OCI-LY7 (cell line): ENCODE data around the gene RNF20. TPM values are rescaled to one million over a fixed set of nuclear protein-coding genes. Genes with fewer than 3 reads are reported as not detected.

Experiments used
- Bru-seq: library from RNA; stranded (reverse); fragments of 400-500 nt; gene quantifications from one replicate; lab custom pipeline; 2021; lab: Mats Ljungman, UMichigan
- BruChase-seq, 2 experiments: library from RNA; stranded (reverse); fragments of 400-500 nt; gene quantifications; one replicate each; lab custom pipeline; 2021; lab: Mats Ljungman, UMichigan
- BruUV-seq: library from RNA; stranded (reverse); fragments of 400-500 nt; replicated peaks from 2 replicates; lab custom pipeline; 2021; lab: Mats Ljungman, UMichigan
- CTCF ChIA-PET: fragments of 300-600 bp; sonication (Branson Sonifier 250); formaldehyde crosslinking; loops from one replicate; lab custom pipeline; 2022; ENCODE audit warnings: antibody characterized with exemption; ENCODE audit not compliant: unreplicated experiment; lab: Charles Lee
- POLR2A ChIA-PET: fragments of 300-600 bp; sonication (Branson Sonifier 250); formaldehyde crosslinking; loops from one replicate; lab custom pipeline; 2022; ENCODE audit warnings: antibody characterized with exemption; lab: Charles Lee
- DNase-seq: peaks from one replicate; pipeline ENCODE4 v3.0.0-alpha.2; 2015; ENCODE audit warnings: low spot score
- H2AFZ ChIP-seq: fragments of 200-600 bp; sonication (generic), shearing (Covaris generic); 2 replicates; pipeline ENCODE4 v1.6.1; 2014; ENCODE audit warnings: mild to moderate bottlenecking, antibody characterized with exemption, low read length, moderate library complexity
- H3K27ac ChIP-seq: fragments of 200-600 bp; sonication (generic); 2 replicates; pipeline ENCODE4 v1.5.1; 2014; ENCODE audit warnings: mixed run types, low read depth, mild to moderate bottlenecking, moderate library complexity, low read length, inconsistent platforms; ENCODE audit not compliant: poor library complexity, severe bottlenecking
- H3K36me3 ChIP-seq: fragments of 200-600 bp; sonication (generic); 2 replicates; pipeline ENCODE4 v1.6.1; 2014; ENCODE audit warnings: mild to moderate bottlenecking, antibody characterized with exemption, low read length, moderate library complexity, mixed read lengths; ENCODE audit not compliant: insufficient read depth
- H3K4me1 ChIP-seq: fragments of 200-600 bp; sonication (generic); 2 replicates; pipeline ENCODE4 v1.5.1; 2014; ENCODE audit warnings: mild to moderate bottlenecking, low read length; ENCODE audit not compliant: insufficient read depth, poor library complexity, severe bottlenecking
- H3K4me2 ChIP-seq: fragments of 200-600 bp; sonication (generic); 2 replicates; pipeline ENCODE4 v1.6.1; 2014; ENCODE audit warnings: mild to moderate bottlenecking, low read length
- H3K4me3 ChIP-seq: fragments of 200-600 bp; sonication (generic); 2 replicates; pipeline ENCODE4 v1.5.1; 2014; ENCODE audit warnings: mild to moderate bottlenecking, low read depth, low read length; ENCODE audit not compliant: poor library complexity, severe bottlenecking
- H3K79me2 ChIP-seq: fragments of 200-600 bp; sonication (generic); 2 replicates; pipeline ENCODE4 v1.6.1; 2016; ENCODE audit warnings: low read depth, mild to moderate bottlenecking, low read length, moderate library complexity, mixed read lengths; ENCODE audit not compliant: insufficient read depth
- H3K9me2 ChIP-seq: fragments of 200-600 bp; sonication (generic); 2 replicates; pipeline ENCODE4 v1.6.1; 2016; ENCODE audit warnings: mild to moderate bottlenecking, low read length, mixed read lengths; ENCODE audit not compliant: insufficient read depth
- H3K9me3 ChIP-seq: fragments of 200-600 bp; sonication (generic); 2 replicates; pipeline ENCODE4 v1.6.1; 2014; ENCODE audit warnings: mild to moderate bottlenecking, mixed run types, low read length, mixed read lengths
- H4K20me1 ChIP-seq: fragments of 200-600 bp; sonication (generic); 2 replicates; pipeline ENCODE4 v1.6.1; 2014; ENCODE audit warnings: mild to moderate bottlenecking, antibody characterized with exemption, low read length, moderate library complexity, mixed read lengths; ENCODE audit not compliant: insufficient read depth
- CTCF ChIP-seq: fragments of 200-600 bp; sonication (generic); conservative IDR thresholded peaks from 2 replicates; pipeline ENCODE4 v1.5.1; 2014; ENCODE audit warnings: mild to moderate bottlenecking, antibody characterized with exemption, low read length, moderate library complexity, mixed read lengths
- EZH2phosphoT487 ChIP-seq: fragments of 200-600 bp; sonication (generic); IDR thresholded peaks from 2 replicates; pipeline ENCODE4 v1.6.1; 2018; ENCODE audit warnings: low read depth, borderline replicate concordance, mild to moderate bottlenecking, mixed run types, antibody characterized with exemption, low read length, moderate library complexity, mixed read lengths
- intact Hi-C: fragments of 100-400 bp; cut with micrococcal nuclease; formaldehyde crosslinking; loops from one replicate; pipeline ENCODE4 v1.10.0; 2022; ENCODE audit not compliant: unreplicated experiment
- long read RNA-seq: library from polyadenylated mRNA; stranded (forward); transcript quantifications from one replicate; pipeline ENCODE4 v2.0.0, GENCODE V29; 2022
- total RNA-seq, 2 experiments: library from RNA; depleted of rRNA in 1 of 2; stranded (reverse); fragments of >200 nt in 1 of 2; shearing (Covaris generic) in 1 of 2; gene quantifications; 2 replicates each; pipeline ENCODE4 v1.2.3, GENCODE V29; 2014 to 2022

RNF20 gene
- 13.5 and 20.4 TPM in 2 replicates for total RNA-seq (2014; rRNA removed; shearing (Covaris generic))
- 38.6 and 43.5 TPM in 2 replicates for total RNA-seq (2022)
- Bru-seq, nascent RNA: percentile 83 among the genes with signal in this experiment
- percentile 79 among the genes with signal in this experiment for BruChase-seq, experiment 1, labeled RNA remaining after a 6-hour chase
- percentile 80 among the genes with signal in this experiment for BruChase-seq, experiment 2, labeled RNA remaining after a 2-hour chase
- long read RNA-seq, transcript RNF20-202 (20 exons, 3,940 nt): major isoform, 45 of 59 reads
- long read RNA-seq, partial matches to known transcripts: 7 of 59 reads
- long read RNA-seq, other reads (novel, unspliced or antisense): 7 of 59 reads

- Histone ChIP-seq H3K27ac (peak within 1 kb of the TSS; percentile 62), H3K9me3 (no peaks in the 10 kb centered on the region), H3K4me3 (peak within 1 kb of the TSS; percentile 93), H4K20me1 (peaks cover 6% of the 10 kb centered on the region; the same call in 1 of the 2 replicates), H3K4me2 (peak within 1 kb of the TSS; percentile 95), H3K9me2 (no peaks in the 10 kb centered on the region), H3K4me1 (peaks cover 17% of the 10 kb centered on the region), H3K36me3 (peaks cover 33% of the 10 kb centered on the region), H3K79me2 (peaks cover 20% of the 10 kb centered on the region), H2AFZ (peak within 1 kb of the TSS; percentile 99)
- DNase-seq: peak; percentile 99
- TF ChIP-seq CTCF (no peak), EZH2phosphoT487 (no peak)
- POLR2A ChIA-PET: interaction anchor here (0.7 to 1.9 kb wide), 7 partner anchors 8 to 145 kb away, joined by 3 to 5 read pairs (median 3); no protein-coding TSS in a partner anchor
- intact Hi-C loops: loop anchor here (5.0 kb wide), 1 partner anchor 136 kb away; the partner anchor contains the start of genes MRPL50 and ZNF189
- BruUV-seq: no TSS peak
- CTCF ChIA-PET: no interaction called here
Observed at GRCh38 chr9:101533334-101534204, at the start of gene RNF20. RNF20 (plus strand) TSS chr9:101533853; CDS start chr9:101535424, 1,571 bp downstream.

- H3K4me1 ChIP-seq: no peaks in the 10 kb centered on the region
- no peak overlapping the region for H3K4me3 ChIP-seq
- no peak overlapping the region for H3K27ac ChIP-seq
- H3K79me2 ChIP-seq: no peaks in the 10 kb centered on the region
- DNase-seq: no peak
- no peak overlapping the region for H2AFZ ChIP-seq
- intact Hi-C loops: no loop called here
- CTCF ChIA-PET: no interaction called here
- TF ChIP-seq CTCF: no peak
- no peak for TF ChIP-seq EZH2phosphoT487
- no peaks in the 10 kb centered on the region for H4K20me1 ChIP-seq
- no peaks in the 10 kb centered on the region for H3K36me3 ChIP-seq
- no TSS peak for BruUV-seq
- POLR2A ChIA-PET: no interaction called here
- H3K9me3 ChIP-seq: no peaks in the 10 kb centered on the region
- H3K9me2 ChIP-seq: no peaks in the 10 kb centered on the region
- H3K4me2 ChIP-seq: no peak overlapping the region
Observed at GRCh38 chr9:101484046-101484445, 49.6 kb upstream of the RNF20 start.
